HEK293T (cell line): Measurements from ENCODE around the gene NPHS1.

Experiments
- CTCF ChIA-PET: fragments of 350-600 bp; formaldehyde crosslinking; extraction: SDS; loops from one replicate; lab custom pipeline; 2021; ENCODE audit warnings: antibody characterized with exemption, inconsistent platforms; lab: Yijun Ruan, JAX
- POLR2A ChIA-PET: fragments of 350-600 bp; formaldehyde crosslinking; extraction: SDS; loops from one replicate; lab custom pipeline; 2020; ENCODE audit warnings: antibody characterized with exemption, inconsistent platforms; lab: Yijun Ruan, JAX
- DNase-seq: peaks from one replicate; pipeline ENCODE4 v3.0.0; 2012; ENCODE audit warnings: mixed read lengths; ENCODE audit errors: extremely low spot score
- ARNT ChIP-seq: fragments of 450-650 bp; IDR thresholded peaks from 2 replicates; pipeline ENCODE4 v1.6.1; 2017; ENCODE audit warnings: mild to moderate bottlenecking
- BHLHE40 ChIP-seq: fragments of 450-650 bp; IDR thresholded peaks from 2 replicates; pipeline ENCODE4 v1.6.1; 2016; ENCODE audit warnings: mild to moderate bottlenecking, moderate library complexity, borderline replicate concordance
- CTBP1 ChIP-seq: fragments of 450-650 bp; IDR thresholded peaks from 2 replicates; pipeline ENCODE4 v1.6.1; 2016; ENCODE audit warnings: borderline replicate concordance
- ELF4 ChIP-seq: fragments of 450-650 bp; IDR thresholded peaks from 2 replicates; pipeline ENCODE4 v1.6.1; 2017; ENCODE audit warnings: antibody characterized with exemption
- FOXA1 ChIP-seq: fragments of 450-650 bp; IDR thresholded peaks from 2 replicates; pipeline ENCODE4 v1.6.1; 2016; ENCODE audit warnings: mild to moderate bottlenecking
- FOXK2 ChIP-seq: fragments of 450-650 bp; IDR thresholded peaks from 2 replicates; pipeline ENCODE4 v1.6.1; 2016; ENCODE audit warnings: mild to moderate bottlenecking
- FOXM1 ChIP-seq: fragments of 450-650 bp; IDR thresholded peaks from 2 replicates; pipeline ENCODE4 v1.6.1; 2017; ENCODE audit warnings: mild to moderate bottlenecking, borderline replicate concordance
- HDGF ChIP-seq: fragments of 450-650 bp; IDR thresholded peaks from 2 replicates; pipeline ENCODE4 v1.6.1; 2017; ENCODE audit warnings: antibody characterized with exemption, borderline replicate concordance
- L3MBTL2 ChIP-seq: fragments of 450-650 bp; conservative IDR thresholded peaks from 2 replicates; pipeline ENCODE4 v1.6.1; 2016; ENCODE audit warnings: mild to moderate bottlenecking
- LEF1 ChIP-seq: fragments of 450-650 bp; IDR thresholded peaks from 2 replicates; pipeline ENCODE4 v1.6.1; 2017; ENCODE audit warnings: mild to moderate bottlenecking, borderline replicate concordance
- NFRKB ChIP-seq: fragments of 450-650 bp; IDR thresholded peaks from 2 replicates; pipeline ENCODE4 v1.6.1; 2016; ENCODE audit warnings: mild to moderate bottlenecking, moderate library complexity
- SP1 ChIP-seq: fragments of 450-650 bp; IDR thresholded peaks from 2 replicates; pipeline ENCODE4 v1.6.1; 2017
- SUZ12 ChIP-seq: fragments of 450-650 bp; IDR thresholded peaks from 2 replicates; pipeline ENCODE4 v1.6.1; 2016; ENCODE audit warnings: mild to moderate bottlenecking
- TARDBP ChIP-seq: fragments of 450-650 bp; IDR thresholded peaks from 2 replicates; pipeline ENCODE4 v1.6.1; 2016
- ZNF384 ChIP-seq: fragments of 450-650 bp; IDR thresholded peaks from 2 replicates; pipeline ENCODE4 v1.6.1; 2016
- TF ChIP-seq, protein P1 (sequence below): fragments of 450-650 bp; IDR thresholded peaks from 2 replicates; pipeline ENCODE4 v1.6.1; 2016

NPHS1 gene

DNA sequence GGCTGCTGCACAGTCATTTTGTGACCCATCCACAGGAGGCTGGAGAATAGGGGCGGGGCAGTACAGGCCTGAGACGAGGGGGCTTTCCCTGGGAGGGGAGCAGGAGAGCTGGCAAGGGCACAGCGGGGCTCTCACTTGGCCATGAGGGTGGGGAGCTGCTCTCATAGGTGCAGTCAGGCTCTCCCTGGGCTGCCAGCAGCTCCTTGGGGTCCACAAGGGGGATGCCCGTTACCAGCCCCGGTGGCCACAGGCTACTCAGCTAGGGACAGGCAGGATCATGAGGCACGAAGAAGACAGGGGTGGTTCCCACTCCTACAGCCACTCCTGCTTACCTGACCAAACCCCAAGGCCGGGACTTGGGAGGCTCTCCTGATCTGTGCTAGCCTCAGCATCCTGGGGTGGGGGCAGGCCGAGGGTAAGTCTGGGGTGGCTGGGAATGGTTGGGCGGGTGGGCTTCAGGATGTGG, 60.5 kb downstream of the NPHS1 start:
- ChIA-PET CTCF (no interaction called here), POLR2A (no interaction called here)
- DNase-seq, result no peak
- TF ChIP-seq HDGF, result no peak
- TF ChIP-seq ARNT, result no peak
- no peak for TF ChIP-seq BHLHE40
- no peak for TF ChIP-seq L3MBTL2
- TF ChIP-seq FOXK2, result no peak
- TF ChIP-seq CTBP1, result no peak
- TF ChIP-seq SUZ12, result no peak
- no peak for TF ChIP-seq FOXM1
- no peak for TF ChIP-seq NFRKB
- TF ChIP-seq TARDBP, result no peak
- no peak for TF ChIP-seq LEF1
- TF ChIP-seq ELF4, result no peak
- TF ChIP-seq FOXA1, result no peak

DNA sequence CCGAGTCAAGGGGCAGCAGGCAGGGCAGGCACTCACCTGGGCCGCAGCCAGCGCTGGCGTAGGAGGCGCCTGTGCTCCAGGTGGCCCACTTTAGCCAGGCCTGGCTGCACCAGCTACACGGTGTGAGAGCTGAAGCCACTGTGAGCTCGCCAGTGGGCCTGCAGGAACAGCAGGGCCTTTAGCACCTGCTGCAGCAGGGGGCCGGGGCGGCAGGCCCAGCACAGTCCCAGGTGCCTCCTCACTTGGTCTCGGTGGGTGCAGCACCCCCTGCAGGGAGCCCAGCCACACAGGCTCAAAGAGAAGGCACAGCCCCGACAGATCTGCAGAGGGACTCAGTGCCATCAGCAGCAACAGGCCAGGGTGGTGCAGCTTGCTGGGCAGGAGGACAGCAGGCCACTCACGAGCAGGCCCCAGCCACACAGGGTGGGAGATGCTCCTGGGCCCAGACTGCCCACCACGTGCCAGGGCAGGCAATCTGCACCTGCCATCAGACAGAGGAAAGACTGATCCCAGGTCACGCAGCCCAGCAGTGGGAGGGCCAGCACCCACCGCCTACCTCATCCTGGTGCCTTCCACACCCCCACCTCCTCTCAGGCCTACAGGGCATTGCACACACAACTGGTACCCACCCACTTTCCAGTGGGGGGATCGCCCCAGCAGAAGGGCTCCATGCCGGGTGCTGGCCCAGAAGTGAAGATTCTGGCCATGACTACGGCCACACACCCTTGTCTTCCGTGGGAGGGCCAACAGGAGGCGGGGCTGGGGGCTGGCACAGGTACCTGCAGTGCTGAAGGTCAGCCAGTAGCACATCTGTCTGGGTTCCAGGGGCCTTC, 61.1 kb downstream of the NPHS1 start:
- no peak for TF ChIP-seq NFRKB
- TF ChIP-seq HDGF, result no peak
- no peak for TF ChIP-seq ELF4
- no peak for TF ChIP-seq LEF1
- no peak for TF ChIP-seq FOXK2
- TF ChIP-seq TARDBP, result no peak
- TF ChIP-seq FOXA1, result no peak
- no peak for TF ChIP-seq SUZ12
- TF ChIP-seq FOXM1, result no peak
- TF ChIP-seq BHLHE40, result no peak
- TF ChIP-seq, protein P1, sequence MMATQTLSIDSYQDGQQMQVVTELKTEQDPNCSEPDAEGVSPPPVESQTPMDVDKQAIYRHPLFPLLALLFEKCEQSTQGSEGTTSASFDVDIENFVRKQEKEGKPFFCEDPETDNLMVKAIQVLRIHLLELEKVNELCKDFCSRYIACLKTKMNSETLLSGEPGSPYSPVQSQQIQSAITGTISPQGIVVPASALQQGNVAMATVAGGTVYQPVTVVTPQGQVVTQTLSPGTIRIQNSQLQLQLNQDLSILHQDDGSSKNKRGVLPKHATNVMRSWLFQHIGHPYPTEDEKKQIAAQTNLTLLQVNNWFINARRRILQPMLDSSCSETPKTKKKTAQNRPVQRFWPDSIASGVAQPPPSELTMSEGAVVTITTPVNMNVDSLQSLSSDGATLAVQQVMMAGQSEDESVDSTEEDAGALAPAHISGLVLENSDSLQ, result no peak
- no peak for TF ChIP-seq SP1
- no peak for TF ChIP-seq ARNT
- TF ChIP-seq CTBP1, result no peak
- TF ChIP-seq ZNF384, result no peak
- no peak for TF ChIP-seq L3MBTL2
- ChIA-PET POLR2A (no interaction called here), CTCF (no interaction called here)
- DNase-seq, result no peak

DNA sequence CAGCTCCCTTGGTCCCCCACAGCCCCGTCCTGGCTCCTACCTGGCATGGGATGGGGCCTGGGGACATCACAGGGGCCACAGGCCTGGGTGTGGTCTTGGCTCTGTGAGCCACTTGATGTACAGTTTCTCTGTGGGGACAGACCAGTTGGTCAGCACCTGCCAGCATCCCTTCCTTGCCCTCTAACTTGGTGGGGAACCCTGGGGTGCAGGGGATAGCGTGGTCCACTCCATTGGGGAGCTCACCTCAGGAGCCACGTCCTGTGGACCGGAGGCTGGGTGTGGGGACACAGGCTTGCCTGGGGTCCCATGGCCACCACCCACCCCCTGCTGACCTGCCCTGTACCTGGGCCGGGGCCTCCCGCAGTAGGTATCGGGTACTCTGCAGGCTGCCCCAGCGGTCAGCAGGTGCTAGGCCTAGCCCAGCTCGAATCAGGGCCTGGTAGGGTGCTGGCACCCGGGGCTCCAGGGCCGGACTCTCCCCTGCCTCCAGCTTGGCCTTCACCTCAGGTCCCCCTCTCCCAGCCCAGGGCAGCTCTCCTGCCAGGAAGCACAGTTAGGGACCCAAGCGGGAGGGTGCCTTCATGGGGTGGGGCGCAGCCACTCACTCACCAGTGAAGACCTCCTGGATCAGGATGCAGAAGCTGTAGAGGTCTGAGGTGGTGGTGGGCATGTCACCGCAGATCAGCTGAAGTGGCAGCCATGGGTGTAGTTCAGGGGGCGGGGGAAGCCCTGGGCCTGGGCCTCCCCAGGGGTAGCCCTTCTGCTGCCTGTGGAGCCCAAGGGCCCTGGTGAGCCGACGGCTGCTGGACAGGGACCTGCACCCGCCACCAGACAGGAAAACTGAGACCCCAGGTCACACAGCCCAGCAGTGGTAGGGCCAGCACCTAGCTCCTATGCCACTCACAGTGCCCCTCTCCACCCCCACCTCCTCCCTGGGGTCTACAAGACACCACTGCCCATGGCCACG, 62.0 kb downstream of the NPHS1 start:
- no peak for TF ChIP-seq HDGF
- no peak for TF ChIP-seq SUZ12
- TF ChIP-seq CTBP1, result no peak
- no peak for TF ChIP-seq BHLHE40
- TF ChIP-seq FOXM1, result no peak
- TF ChIP-seq FOXA1, result no peak
- TF ChIP-seq, protein P1, result no peak
- no peak for TF ChIP-seq ELF4
- TF ChIP-seq TARDBP, result no peak
- TF ChIP-seq LEF1, result no peak
- no peak for TF ChIP-seq SP1
- no peak for TF ChIP-seq ZNF384
- TF ChIP-seq L3MBTL2, result no peak
- no peak for DNase-seq
- ChIA-PET CTCF (no interaction called here), POLR2A (interaction anchor here (1.0 kb wide), 1 partner anchor 10 kb away, joined by 3 read pairs; no protein-coding TSS in a partner anchor)

DNA sequence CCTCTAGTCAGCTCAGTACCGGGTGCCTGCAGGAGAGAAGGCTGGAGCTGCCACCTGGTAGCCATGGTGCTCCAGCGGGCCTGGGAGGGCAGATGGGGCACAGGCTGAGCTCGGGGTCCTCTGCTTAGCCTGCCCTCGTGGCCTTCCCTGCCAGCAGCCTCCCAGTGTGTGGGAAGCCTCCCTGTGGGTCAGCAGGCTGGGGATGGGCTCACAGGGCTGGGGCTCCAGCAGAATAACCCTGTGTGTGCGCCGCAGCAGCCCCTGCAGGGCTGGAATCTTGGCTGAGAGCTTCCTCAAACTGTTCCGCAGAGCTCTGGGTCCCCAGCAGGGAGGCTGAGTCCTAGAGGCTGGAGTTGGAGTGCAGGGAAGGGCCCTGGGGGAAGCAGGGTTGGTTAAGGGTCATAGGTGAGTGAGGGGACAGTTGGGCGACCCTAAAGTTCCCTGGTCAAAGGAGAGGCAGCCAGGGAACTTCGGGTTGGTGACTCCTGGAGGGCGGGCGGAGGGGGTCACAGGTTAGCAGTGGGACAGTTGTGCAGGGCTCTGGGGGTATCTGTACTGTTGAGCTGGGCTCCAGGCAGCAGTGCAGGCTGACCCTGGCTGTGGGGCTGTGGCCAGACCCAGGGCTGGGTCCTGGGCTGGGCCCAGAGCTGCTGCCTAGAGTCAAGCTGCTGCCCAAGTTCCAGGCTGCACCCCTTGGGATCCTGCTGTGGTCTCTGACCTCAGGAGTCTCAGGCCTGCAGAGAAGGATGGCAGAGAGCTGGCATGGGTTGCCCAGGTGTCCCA, 62.9 kb downstream of the NPHS1 start:
- no peak for TF ChIP-seq ELF4
- no peak for TF ChIP-seq ZNF384
- TF ChIP-seq L3MBTL2, result no peak
- no peak for TF ChIP-seq BHLHE40
- no peak for TF ChIP-seq ARNT
- TF ChIP-seq CTBP1, result no peak
- no peak for TF ChIP-seq SUZ12
- TF ChIP-seq SP1, result no peak
- no peak for TF ChIP-seq FOXM1
- TF ChIP-seq LEF1, result no peak
- TF ChIP-seq TARDBP, result no peak
- TF ChIP-seq NFRKB, result no peak
- no peak for TF ChIP-seq FOXK2
- no peak for TF ChIP-seq FOXA1
- TF ChIP-seq HDGF, result no peak
- TF ChIP-seq, protein P1, result no peak
- ChIA-PET CTCF (no interaction called here), POLR2A (interaction anchor here (1.0 kb wide), 1 partner anchor 10 kb away, joined by 3 read pairs; no protein-coding TSS in a partner anchor)
- DNase-seq, result no peak
